Heart left ventricle (tissue), 13 donors: Measurements from ENCODE around the gene PIP5K1B.

Experiments
- CTCF ChIP-seq, 12 donors: fragments of 200-600 bp; sonication (generic) in 4 of 12; IDR thresholded peaks; one replicate each; pipeline versions ENCODE4 v1.5.0 to v1.8.0; 2018 to 2022; ENCODE audit warnings: antibody characterized with exemption in 12 of 12, mild to moderate bottlenecking in 5 of 12
- POLR2A ChIP-seq, 2 donors: fragments of 450-650 bp; IDR thresholded peaks; one replicate each; pipeline ENCODE4 v1.6.1; 2017; ENCODE audit warnings: antibody characterized with exemption in 2 of 2, mild to moderate bottlenecking in 2 of 2, moderate library complexity in 2 of 2
- donor health status: ischemic (EF 13 %, LVEDD 7.1; RV severe dilation, severe dysfunction).
- donor health status: DM: no; HTN: yes; CAD: no.
- donor health status: DM: no; HTN: no; CAD: no.
- donor health status: ischemic (EF 25% LVEDD 6.9; RV normal size, moderate dysfunction).
- donor health status: ischemic (EF 25% LVEDD 5.7; RV mildly dilated, moderate dysfunction).
- donor health status: ischemic (EF 35%, LVEDD 5.7; RV mildly dilated, moderate dysfunction).
- donor health status: nonischemic (EF 11% LVEDD 7.7; RV severe dilation, severe dysfunction).
- donor health status: DM: yes; HTN: yes; CAD: no.
- donor health status: PGD.
- donor health status: ischemic (EF 29% LVEDD 5.4; RV normal size, mild dysfunction).
- donor health status: nonischemic (EF 23%, LVEDD 6.1; RV moderate dilation, normal function).

DNA sequence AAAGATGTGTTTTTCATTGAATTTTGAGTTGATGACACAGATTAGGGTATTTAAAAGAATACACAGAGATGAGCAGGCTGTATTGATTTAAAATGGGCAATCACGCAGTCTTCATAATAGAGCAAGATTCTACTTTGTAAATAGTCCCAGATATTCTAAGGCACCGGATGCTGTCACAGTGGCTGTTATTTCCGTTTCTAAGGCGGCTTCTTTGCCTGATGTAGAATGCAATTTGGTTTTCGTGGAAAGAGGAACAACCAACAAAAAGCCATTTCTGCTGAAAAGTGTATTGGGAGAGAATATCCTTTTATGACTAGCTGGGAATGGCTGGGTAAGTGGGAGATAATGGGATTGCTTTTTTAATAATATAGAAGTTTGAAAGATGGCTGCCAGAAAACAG lies 291.4 kb downstream of the PIP5K1B start:
- no peak for TF ChIP-seq POLR2A (IDR thresholded peaks at IDR 0.05)
- TF ChIP-seq CTCF (IDR thresholded peaks at IDR 0.05), result no peak
